A172 (cell line): ENCODE measurements around the gene COL11A1. TPM values are rescaled to one million over a fixed set of nuclear protein-coding genes. Genes with fewer than 3 reads are reported as not detected.
"Not testable (repeated sequence)": the region's sequence is repeated elsewhere in the genome, so short reads cannot be mapped to it uniquely, and the experiment has no call there.

ENCODE experiments used
- DNase-seq: peaks from one replicate; pipeline ENCODE4 v3.0.0-alpha.2; 2015; ENCODE audit warnings: low spot score
- total RNA-seq: library from RNA; depleted of rRNA; stranded (reverse); fragments of >200 nt; shearing (Covaris generic); gene quantifications from 2 replicates; pipeline ENCODE4 v1.2.3, GENCODE V29; 2014; rRNA removed

The COL11A1 gene
- 1.9 and 7.6 TPM in 2 replicates for total RNA-seq

GRCh38 chr1:103108376-103109150 is at the start of gene COL11A1:
Gene COL11A1 (minus strand): TSS chr1:103108522. CDS start chr1:103108178, 344 bp downstream.
- DNase-seq, result no peak

- DNase-seq, result peak; percentile 23
These were observed 48.6 kb upstream of the COL11A1 start for GRCh38 chr1:103156966-103157365.

- DNase-seq, result no peak
These were observed 37.8 kb upstream of the COL11A1 start for GRCh38 chr1:103146166-103146565.

GRCh38 chr1:103145449-103145848 is 37.1 kb upstream of the COL11A1 start:
- DNase-seq, result no peak

GRCh38 chr1:103144681-103145080 is 36.4 kb upstream of the COL11A1 start:
- no peak for DNase-seq

- DNase-seq, result no peak
These were observed 34.1 kb upstream of the COL11A1 start for GRCh38 chr1:103142461-103142860.

- DNase-seq, result no peak
These were observed 21.5 kb upstream of the COL11A1 start for GRCh38 chr1:103129796-103130195.

GRCh38 chr1:103129255-103129654 is 20.9 kb upstream of the COL11A1 start:
- no peak for DNase-seq

GRCh38 chr1:103128256-103128655 is 19.9 kb upstream of the COL11A1 start:
- DNase-seq, result not testable (repeated sequence)

- DNase-seq, result no peak
These were observed 16.9 kb upstream of the COL11A1 start for GRCh38 chr1:103125219-103125618.

GRCh38 chr1:103122983-103123720 is 14.8 kb upstream of the COL11A1 start:
- no peak for DNase-seq

GRCh38 chr1:103120981-103121380 is 12.7 kb upstream of the COL11A1 start:
- no peak for DNase-seq

- DNase-seq, result no peak
These were observed 4.2 kb upstream of the COL11A1 start for GRCh38 chr1:103112546-103112945.

- no peak for DNase-seq
These were observed 3.6 kb upstream of the COL11A1 start for GRCh38 chr1:103111926-103112325.

GRCh38 chr1:103110701-103111100 is 2.4 kb upstream of the COL11A1 start:
- DNase-seq, result no peak

GRCh38 chr1:103109311-103109920 is 1.1 kb upstream of the COL11A1 start:
- DNase-seq, result no peak

GRCh38 chr1:103107741-103108375 is 464 bp downstream of the COL11A1 start:
- no peak for DNase-seq

GRCh38 chr1:103106426-103107341 is 1.6 kb downstream of the COL11A1 start:
- peak; percentile 55 for DNase-seq

GRCh38 chr1:103101399-103101798 is 6.9 kb downstream of the COL11A1 start:
- no peak for DNase-seq

- DNase-seq, result no peak
These were observed 19.1 kb downstream of the COL11A1 start for GRCh38 chr1:103089221-103089620.

GRCh38 chr1:103087256-103087655 is 21.1 kb downstream of the COL11A1 start:
- DNase-seq, result no peak
